IMR-90 (cell line): ENCODE results near the gene GPR45. TPM values are rescaled to one million over a fixed set of nuclear protein-coding genes. Genes with fewer than 3 reads are reported as not detected.

Experiments
- ATAC-seq: fragments of 200-7000 bp; cut with Tn5 transposase; 2 replicates; pipeline ENCODE4 v1.9.1; 2020; ENCODE audit warnings: low read depth, mild to moderate bottlenecking, moderate library complexity
- BruUV-seq: library from RNA; stranded (reverse); fragments of 400-500 nt; replicated peaks from 2 replicates; lab custom pipeline; 2021; lab: Mats Ljungman, UMichigan
- CTCF ChIA-PET: fragments of 300-600 bp; formaldehyde crosslinking; extraction: SDS; loops from one replicate; lab custom pipeline; 2021; ENCODE audit warnings: antibody characterized with exemption; lab: Yijun Ruan, JAX
- POLR2A ChIA-PET: fragments of 300-600 bp; sonication (Branson Sonifier 250); formaldehyde crosslinking; loops from one replicate; lab custom pipeline; 2022; ENCODE audit warnings: antibody characterized with exemption; ENCODE audit not compliant: unreplicated experiment; lab: Charles Lee
- DNase-seq: peaks from one replicate; pipeline ENCODE4 v3.0.0; 2013
- H2AFZ ChIP-seq: replicated peaks from 2 replicates; pipeline ENCODE3; 2013; ENCODE audit warnings: low read length, mild to moderate bottlenecking; ENCODE audit not compliant: poor library complexity
- H2AK5ac ChIP-seq: 2 replicates; pipeline ENCODE4 v1.6.1; 2013; ENCODE audit warnings: low read depth, low read length, inconsistent platforms
- H2AK9ac ChIP-seq: replicated peaks from 2 replicates; pipeline ENCODE3; 2013; ENCODE audit warnings: mild to moderate bottlenecking, low read depth, low read length, moderate library complexity; ENCODE audit not compliant: poor library complexity
- H2BK120ac ChIP-seq: 2 replicates; pipeline ENCODE4 v1.6.1; 2013; ENCODE audit warnings: low read depth, low read length, inconsistent platforms
- H2BK15ac ChIP-seq: 3 replicates; pipeline ENCODE4 v1.6.1; 2013; ENCODE audit warnings: low read depth, low read length, inconsistent platforms
- H2BK20ac ChIP-seq: 2 replicates; pipeline ENCODE4 v1.6.1; 2013; ENCODE audit warnings: low read depth, mild to moderate bottlenecking, inconsistent platforms, low read length, moderate library complexity
- H2BK5ac ChIP-seq: 2 replicates; pipeline ENCODE4 v1.6.1; 2013; ENCODE audit warnings: mild to moderate bottlenecking, low read depth, low read length, inconsistent platforms; ENCODE audit not compliant: poor library complexity, severe bottlenecking
- H3K14ac ChIP-seq: replicated peaks from 2 replicates; pipeline ENCODE4 v1.6.1; 2013; ENCODE audit warnings: low read depth, low read length, inconsistent platforms
- H3K18ac ChIP-seq: 2 replicates; pipeline ENCODE4 v1.6.1; 2013; ENCODE audit warnings: low read depth, low read length, control low read depth
- H3K23ac ChIP-seq: 2 replicates; pipeline ENCODE4 v1.6.1; 2013; ENCODE audit warnings: low read depth, low read length, inconsistent platforms
- H3K27ac ChIP-seq: 2 replicates; pipeline ENCODE4 v1.5.1; 2013; ENCODE audit warnings: mild to moderate bottlenecking, control low read depth, low read length; ENCODE audit not compliant: insufficient read depth
- H3K27me3 ChIP-seq: 2 replicates; pipeline ENCODE4 v1.6.1; 2013; ENCODE audit warnings: low read length; ENCODE audit not compliant: control insufficient read depth, insufficient read depth
- H3K36me3 ChIP-seq: 2 replicates; pipeline ENCODE4 v1.6.1; 2013; ENCODE audit warnings: low read length, mixed read lengths; ENCODE audit not compliant: control insufficient read depth, insufficient read depth
- H3K4ac ChIP-seq: 2 replicates; pipeline ENCODE4 v1.6.1; 2013; ENCODE audit warnings: low read depth, low read length, inconsistent platforms
- H3K4me1 ChIP-seq: 2 replicates; pipeline ENCODE4 v1.6.1; 2013; ENCODE audit warnings: low read length, mixed read lengths; ENCODE audit not compliant: control insufficient read depth, insufficient read depth
- H3K4me2 ChIP-seq: 2 replicates; pipeline ENCODE4 v1.6.1; 2013; ENCODE audit warnings: low read depth, mild to moderate bottlenecking, control low read depth, low read length, moderate library complexity
- H3K4me3 ChIP-seq: 2 replicates; pipeline ENCODE4 v1.5.1; 2013; ENCODE audit warnings: low read depth, mild to moderate bottlenecking, control low read depth, low read length, moderate library complexity; ENCODE audit not compliant: insufficient read depth
- H3K56ac ChIP-seq: 2 replicates; pipeline ENCODE4 v1.6.1; 2013; ENCODE audit warnings: low read length, inconsistent platforms; ENCODE audit not compliant: insufficient read depth; ENCODE audit errors: extremely low read depth
- H3K79me1 ChIP-seq, 2 experiments: 2 replicates each; pipeline ENCODE4 v1.6.1; 2013; ENCODE audit warnings: low read length in 2 of 2, inconsistent platforms in 1 of 2, low read depth in 1 of 2
- H3K9ac ChIP-seq: 2 replicates; pipeline ENCODE4 v1.6.1; 2013; ENCODE audit warnings: low read depth, low read length, control low read depth
- H3K9me1 ChIP-seq: 2 replicates; pipeline ENCODE4 v1.6.1; 2013; ENCODE audit warnings: low read length, inconsistent platforms; ENCODE audit not compliant: insufficient read depth
- H3K9me3 ChIP-seq: 2 replicates; pipeline ENCODE4 v1.6.1; 2013; ENCODE audit warnings: low read length; ENCODE audit not compliant: control insufficient read depth, insufficient read depth
- H4K20me1 ChIP-seq: 2 replicates; pipeline ENCODE4 v1.6.1; 2013; ENCODE audit warnings: low read length, inconsistent platforms; ENCODE audit not compliant: insufficient read depth
- H4K5ac ChIP-seq: 2 replicates; pipeline ENCODE4 v1.6.1; 2013; ENCODE audit warnings: mild to moderate bottlenecking, low read depth, low read length, control low read depth
- H4K8ac ChIP-seq, 2 experiments: 2 replicates each; pipeline ENCODE4 v1.6.1; 2013; ENCODE audit warnings: low read depth in 2 of 2, low read length in 2 of 2, control low read depth in 1 of 2, inconsistent platforms in 1 of 2
- H4K91ac ChIP-seq: 2 replicates; pipeline ENCODE4 v1.6.1; 2013; ENCODE audit warnings: low read depth, low read length, inconsistent platforms; ENCODE audit not compliant: insufficient read depth
- BHLHE40 ChIP-seq: fragments of 150-350 bp; IDR thresholded peaks from 2 replicates; pipeline ENCODE4 v1.6.1; 2016; ENCODE audit warnings: mild to moderate bottlenecking, low read depth, low read length
- CEBPB ChIP-seq: IDR thresholded peaks from 2 replicates; pipeline ENCODE4 v1.6.1; 2012; ENCODE audit warnings: low read depth, low read length, improper control_type of control experiment
- CHD1 ChIP-seq: IDR thresholded peaks from 2 replicates; pipeline ENCODE4 v1.6.1; 2012; ENCODE audit warnings: low read depth, low read length, improper control_type of control experiment
- CTCF ChIP-seq: conservative IDR thresholded peaks from 2 replicates; pipeline ENCODE4 v1.5.1; 2012; ENCODE audit warnings: mild to moderate bottlenecking, low read depth, low read length, improper control_type of control experiment
- ELK1 ChIP-seq: fragments of 150-350 bp; IDR thresholded peaks from 2 replicates; pipeline ENCODE4 v1.6.1; 2016; ENCODE audit warnings: low read depth, mild to moderate bottlenecking, low read length, moderate library complexity, borderline replicate concordance
- FOS ChIP-seq: fragments of 150-350 bp; IDR thresholded peaks from 2 replicates; pipeline ENCODE4 v1.6.1; 2016; ENCODE audit warnings: low read depth, low read length
- MAFK ChIP-seq: IDR thresholded peaks from 2 replicates; pipeline ENCODE4 v1.6.1; 2012; ENCODE audit warnings: low read depth, low read length, improper control_type of control experiment
- MXI1 ChIP-seq: IDR thresholded peaks from 2 replicates; pipeline ENCODE4 v1.6.1; 2012; ENCODE audit warnings: low read depth, mild to moderate bottlenecking, low read length, moderate library complexity, borderline replicate concordance
- NFE2L2 ChIP-seq: fragments of 150-350 bp; IDR thresholded peaks from 2 replicates; pipeline ENCODE4 v1.6.1; 2016; ENCODE audit warnings: low read depth, mild to moderate bottlenecking, low read length
- POLR2A ChIP-seq: IDR thresholded peaks from 2 replicates; pipeline ENCODE4 v1.6.1; 2012; ENCODE audit warnings: mild to moderate bottlenecking, low read depth, low read length
- RFX5 ChIP-seq: IDR thresholded peaks from 2 replicates; pipeline ENCODE4 v1.8.0; 2012; ENCODE audit warnings: low read depth, mild to moderate bottlenecking, low read length, moderate library complexity
- USF2 ChIP-seq: fragments of 150-350 bp; IDR thresholded peaks from 2 replicates; pipeline ENCODE4 v1.6.1; 2017; ENCODE audit warnings: mild to moderate bottlenecking, antibody characterized with exemption, low read length, low read depth
- WGBS, 2 experiments: methylation state at CpG; one replicate each; pipeline versions ENCODE4 v1.1.5 to v1.1.7; 2013; ENCODE audit warnings: missing lambda C conversion rate in 2 of 2; ENCODE audit not compliant: insufficient read length in 1 of 2; ENCODE audit errors: extremely low coverage in 2 of 2; 5-methylcytosine and 5-hydroxymethylcytosine counted together
- dilution Hi-C: fragments of 300-500 bp; cut with HindIII; formaldehyde crosslinking; loops from one replicate; pipeline ENCODE4 v1.14.3; 2018; ENCODE audit warnings: low sequenced_read_pairs; ENCODE audit not compliant: unreplicated experiment
- in situ Hi-C: fragments of 300-500 bp; cut with MboI; formaldehyde crosslinking; loops from 3 replicates; pipeline ENCODE4 v1.14.3; 2019; ENCODE audit warnings: low sequenced_read_pairs, inconsistent platforms, mixed read lengths
- intact Hi-C: fragments of 100-400 bp; cut with micrococcal nuclease; formaldehyde crosslinking; loops from 2 replicates; pipeline ENCODE4 v1.10.0; 2022
- polyA plus RNA-seq, 3 experiments: library from polyadenylated mRNA; depleted of rRNA; stranded (reverse); fragments of >200 nt; gene quantifications; 2 replicates each; pipeline ENCODE4 v1.2.3, GENCODE V29; 2012; ENCODE audit warnings: low replicate concordance in 1 of 3
- total RNA-seq: library from RNA; depleted of rRNA; stranded (reverse); fragments of >200 nt; gene quantifications from 2 replicates; pipeline ENCODE4 v1.2.3, GENCODE V29; 2012

GPR45 gene
- total and polyA plus RNA-seq, 2 of the 4 experiments (the other 2 are of a cell fraction) = not detected

GRCh38 chr2:105279126-105279525 lies 37.6 kb downstream of the GPR45 start:
- ChIA-PET POLR2A (no interaction called here), CTCF (interaction anchor here (0.7 kb wide), 1 partner anchor 59 kb away, joined by 4 read pairs; no protein-coding TSS in a partner anchor)
- H2BK15ac ChIP-seq = no peak overlapping the region
- no peak overlapping the region for H3K9ac ChIP-seq
- intact Hi-C loops = no loop called here
- H3K4me3 ChIP-seq = no peak overlapping the region
- no peak overlapping the region for H3K18ac ChIP-seq
- BruUV-seq = no TSS peak
- no peak overlapping the region for H2BK5ac ChIP-seq
- ATAC-seq (no peak), DNase-seq (no peak)
- no peak overlapping the region for H4K8ac ChIP-seq
- H3K27ac ChIP-seq = no peak overlapping the region
- H3K36me3 ChIP-seq = peaks cover 41% of the 10 kb centered on the region
- H3K4me2 ChIP-seq = no peak overlapping the region
- no peaks in the 10 kb centered on the region for H3K4me1 ChIP-seq
- no peak overlapping the region for H2BK120ac ChIP-seq
- no peak overlapping the region for H2BK20ac ChIP-seq
- no peak overlapping the region for H2AK9ac ChIP-seq
- H4K20me1 ChIP-seq = no peaks in the 10 kb centered on the region; the same call in 1 of the 2 replicates
- H3K27me3 ChIP-seq = no peaks in the 10 kb centered on the region
- no peak overlapping the region for H3K56ac ChIP-seq
- no peak overlapping the region for H4K5ac ChIP-seq
- no peak overlapping the region for H2AFZ ChIP-seq
- H3K14ac ChIP-seq = no peak overlapping the region
- H3K23ac ChIP-seq = no peak overlapping the region
- H4K91ac ChIP-seq = no peak overlapping the region
- dilution Hi-C loops = no loop called here
- peaks cover 0 to 3% of the 10 kb centered on the region in 2 experiments; a peak in 2 of 4 replicates for H3K79me1 ChIP-seq
- H3K9me1 ChIP-seq = peaks cover 8% of the 10 kb centered on the region; the same call in 1 of the 2 replicates
- in situ Hi-C loops = no loop called here
- TF ChIP-seq CHD1 = no peak
- TF ChIP-seq BHLHE40 = no peak
- no peak for TF ChIP-seq RFX5
- TF ChIP-seq MXI1 = no peak
- no peak for TF ChIP-seq USF2
- no peak for TF ChIP-seq ELK1
- TF ChIP-seq MAFK = no peak
- TF ChIP-seq FOS = no peak
- TF ChIP-seq CEBPB = no peak
- TF ChIP-seq POLR2A = no peak
- no peak for TF ChIP-seq NFE2L2
- TF ChIP-seq CTCF = no peak
- no peaks in the 10 kb centered on the region for H3K9me3 ChIP-seq
- WGBS, 2 experiments = no CpG with 5 or more reads among the region's 1 CpG
- H3K4ac ChIP-seq = no peak overlapping the region
- no peak overlapping the region for H2AK5ac ChIP-seq
